Fibroblast of lung (primary cell): ENCODE measurements around the gene C5orf24. TPM values are rescaled to one million over a fixed set of nuclear protein-coding genes. Genes with fewer than 3 reads are reported as not detected.

Experiments
- DNase-seq, 2 donors: peaks; one replicate each; pipeline versions ENCODE4 v3.0.0 to v3.0.0-alpha.2; 2010; ENCODE audit warnings: low read depth in 2 of 2
- H2AFZ ChIP-seq: 2 replicates; pipeline ENCODE4 v1.5.1; 2012; ENCODE audit warnings: low read length, control low read depth, inconsistent platforms
- H3K27ac ChIP-seq: 2 replicates; pipeline ENCODE4 v1.5.1; 2011; ENCODE audit warnings: low read length, control low read depth; ENCODE audit not compliant: insufficient read depth
- H3K27me3 ChIP-seq: 2 replicates; pipeline ENCODE4 v1.5.1; 2011; ENCODE audit warnings: mild to moderate bottlenecking, low read length; ENCODE audit not compliant: control insufficient read depth, insufficient read depth
- H3K36me3 ChIP-seq: 2 replicates; pipeline ENCODE4 v1.5.1; 2011; ENCODE audit warnings: low read length; ENCODE audit not compliant: control insufficient read depth, insufficient read depth
- H3K4me1 ChIP-seq: 2 replicates; pipeline ENCODE4 v1.5.1; 2011; ENCODE audit warnings: low read length; ENCODE audit not compliant: control insufficient read depth, insufficient read depth; ENCODE audit errors: extremely low read depth
- H3K4me2 ChIP-seq: 2 replicates; pipeline ENCODE4 v1.5.1; 2011; ENCODE audit warnings: low read length, control low read depth; ENCODE audit not compliant: insufficient read depth; ENCODE audit errors: extremely low read depth
- H3K4me3 ChIP-seq, 4 experiments: fragments of 200-600 bp in 1 of 4; sonication (generic) in 1 of 4; replicated peaks in 1 of 4; 2 replicates each; pipeline ENCODE4 v1.5.1; 2011 to 2016; ENCODE audit warnings: low read length in 4 of 4, low read depth in 3 of 4, mild to moderate bottlenecking in 3 of 4, control low read depth in 2 of 4, inconsistent platforms in 1 of 4, mixed read lengths in 1 of 4; ENCODE audit not compliant: insufficient read depth in 1 of 4; ENCODE audit errors: control extremely low read depth in 1 of 4
- H3K79me2 ChIP-seq: 2 replicates; pipeline ENCODE4 v1.5.1; 2012; ENCODE audit warnings: mild to moderate bottlenecking, low read length, inconsistent platforms; ENCODE audit not compliant: control insufficient read depth, insufficient read depth
- H3K9ac ChIP-seq: 2 replicates; pipeline ENCODE4 v1.5.1; 2011; ENCODE audit warnings: mild to moderate bottlenecking, low read length, control low read depth; ENCODE audit not compliant: insufficient read depth
- H3K9me3 ChIP-seq: 2 replicates; pipeline ENCODE4 v1.5.1; 2012; ENCODE audit warnings: low read depth, low read length; ENCODE audit not compliant: control insufficient read depth, insufficient read depth
- H4K20me1 ChIP-seq: 2 replicates; pipeline ENCODE4 v1.5.1; 2011; ENCODE audit warnings: low read length; ENCODE audit not compliant: control insufficient read depth, insufficient read depth; ENCODE audit errors: extremely low read depth
- EZH2 ChIP-seq: IDR thresholded peaks from 2 replicates; pipeline ENCODE4 v1.5.1; 2012; ENCODE audit warnings: low read length, control low read depth, mild to moderate bottlenecking; ENCODE audit errors: missing control alignments
- polyA plus RNA-seq, 2 donors: library from polyadenylated mRNA; depleted of rRNA in 1 of 2; stranded (reverse) in 1 of 2; unstranded in 1 of 2; fragments of >200 nt; gene quantifications; 2 replicates each; pipeline ENCODE4 v1.2.1, GENCODE V29; 2011 to 2012; ENCODE audit warnings: missing spikeins in 1 of 2
- total RNA-seq: library from RNA; depleted of rRNA; stranded (reverse); fragments of >200 nt; gene quantifications from 2 replicates; pipeline ENCODE4 v1.2.1, GENCODE V29; 2014
- TF ChIP-seq, protein P1 (sequence below), 2 donors: IDR thresholded peaks in 1 of 2; conservative IDR thresholded peaks in 1 of 2; 1 replicate in 1 of 2; 2 replicates in 1 of 2; pipeline ENCODE4 v1.5.1; 2011 to 2012; ENCODE audit warnings: low read length in 2 of 2, control low read depth in 1 of 2, inconsistent platforms in 1 of 2, low read depth in 1 of 2, mild to moderate bottlenecking in 1 of 2

C5orf24 gene
- total and polyA plus RNA-seq, 2 donors (not counting 1 experiment from before 2014, with no cell fraction given), result 40.0 to 71.3 TPM

DNA sequence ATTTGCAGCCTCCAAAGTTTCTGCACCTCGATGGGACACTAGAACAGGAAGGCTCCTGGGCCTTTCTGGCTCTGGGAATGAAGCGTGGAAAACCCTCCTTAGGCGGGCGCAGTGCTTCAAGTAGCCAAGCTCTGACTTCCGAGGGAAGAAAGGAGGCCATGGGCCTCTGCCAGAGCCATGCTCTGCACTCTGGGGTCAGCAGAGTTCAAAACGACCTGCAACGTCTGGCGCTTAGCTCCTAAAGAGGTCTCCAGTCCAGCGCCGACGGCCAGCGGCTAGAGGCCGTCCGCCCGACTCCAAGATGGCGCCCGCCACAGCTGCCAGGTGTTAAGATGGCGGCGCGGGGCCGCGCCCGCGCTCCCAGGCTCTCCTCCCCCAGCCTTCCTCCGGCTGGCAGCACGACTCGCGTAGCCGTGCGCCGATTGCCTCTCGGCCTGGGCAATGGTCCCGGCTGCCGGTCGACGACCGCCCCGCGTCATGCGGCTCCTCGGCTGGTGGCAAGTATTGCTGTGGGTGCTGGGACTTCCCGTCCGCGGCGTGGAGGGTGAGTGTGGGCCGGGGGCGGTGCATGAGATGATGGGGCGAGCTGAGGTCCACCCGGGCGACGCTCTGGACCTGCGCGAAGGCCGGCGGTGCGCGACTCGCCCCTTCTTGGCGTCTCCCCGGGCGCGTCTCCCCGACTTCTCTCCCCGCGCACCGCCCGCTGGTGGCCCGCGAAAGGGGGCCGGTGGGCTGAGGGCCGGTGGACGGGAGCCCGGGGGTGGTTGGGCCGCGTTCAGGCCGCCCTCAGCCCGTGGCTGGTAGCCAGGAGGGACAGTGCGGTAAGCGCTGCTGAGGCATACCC, 28.4 kb downstream of the C5orf24 start, which contains the start of gene TXNDC15:
Gene TXNDC15 (plus strand): TSS at position 385 of the 844 bp plus-strand sequence. CDS start 57 bp downstream, at position 442.
- H3K79me2 ChIP-seq, result peaks cover 19% of the 10 kb centered on the region
- no peaks in the 10 kb centered on the region for H3K27me3 ChIP-seq
- peak within 1 kb of the TSS; percentile 99 for H3K9ac ChIP-seq
- peak within 1 kb of the TSS; percentile 96 for H3K27ac ChIP-seq
- peak within 1 kb of the TSS; percentile 97 for H2AFZ ChIP-seq
- H3K4me2 ChIP-seq, result peak within 1 kb of the TSS; percentile 83
- H3K4me1 ChIP-seq, result no peaks in the 10 kb centered on the region
- H4K20me1 ChIP-seq, result no peaks in the 10 kb centered on the region
- DNase-seq, result peak; percentile 82 to 88
- no peaks in the 10 kb centered on the region for H3K36me3 ChIP-seq
- H3K9me3 ChIP-seq, result no peaks in the 10 kb centered on the region
- peak within 1 kb of the TSS; percentile 51 to 93 (median 86) for H3K4me3 ChIP-seq
- TF ChIP-seq EZH2, result no peak
- TF ChIP-seq, protein P1, sequence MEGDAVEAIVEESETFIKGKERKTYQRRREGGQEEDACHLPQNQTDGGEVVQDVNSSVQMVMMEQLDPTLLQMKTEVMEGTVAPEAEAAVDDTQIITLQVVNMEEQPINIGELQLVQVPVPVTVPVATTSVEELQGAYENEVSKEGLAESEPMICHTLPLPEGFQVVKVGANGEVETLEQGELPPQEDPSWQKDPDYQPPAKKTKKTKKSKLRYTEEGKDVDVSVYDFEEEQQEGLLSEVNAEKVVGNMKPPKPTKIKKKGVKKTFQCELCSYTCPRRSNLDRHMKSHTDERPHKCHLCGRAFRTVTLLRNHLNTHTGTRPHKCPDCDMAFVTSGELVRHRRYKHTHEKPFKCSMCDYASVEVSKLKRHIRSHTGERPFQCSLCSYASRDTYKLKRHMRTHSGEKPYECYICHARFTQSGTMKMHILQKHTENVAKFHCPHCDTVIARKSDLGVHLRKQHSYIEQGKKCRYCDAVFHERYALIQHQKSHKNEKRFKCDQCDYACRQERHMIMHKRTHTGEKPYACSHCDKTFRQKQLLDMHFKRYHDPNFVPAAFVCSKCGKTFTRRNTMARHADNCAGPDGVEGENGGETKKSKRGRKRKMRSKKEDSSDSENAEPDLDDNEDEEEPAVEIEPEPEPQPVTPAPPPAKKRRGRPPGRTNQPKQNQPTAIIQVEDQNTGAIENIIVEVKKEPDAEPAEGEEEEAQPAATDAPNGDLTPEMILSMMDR (conservative IDR thresholded peaks at IDR 0.05 in 1 of 2, IDR thresholded peaks at IDR 0.05 in 1 of 2; ENCODE audit: low read depth in 1 of 2, low read length in 2 of 2), result no peak

DNA sequence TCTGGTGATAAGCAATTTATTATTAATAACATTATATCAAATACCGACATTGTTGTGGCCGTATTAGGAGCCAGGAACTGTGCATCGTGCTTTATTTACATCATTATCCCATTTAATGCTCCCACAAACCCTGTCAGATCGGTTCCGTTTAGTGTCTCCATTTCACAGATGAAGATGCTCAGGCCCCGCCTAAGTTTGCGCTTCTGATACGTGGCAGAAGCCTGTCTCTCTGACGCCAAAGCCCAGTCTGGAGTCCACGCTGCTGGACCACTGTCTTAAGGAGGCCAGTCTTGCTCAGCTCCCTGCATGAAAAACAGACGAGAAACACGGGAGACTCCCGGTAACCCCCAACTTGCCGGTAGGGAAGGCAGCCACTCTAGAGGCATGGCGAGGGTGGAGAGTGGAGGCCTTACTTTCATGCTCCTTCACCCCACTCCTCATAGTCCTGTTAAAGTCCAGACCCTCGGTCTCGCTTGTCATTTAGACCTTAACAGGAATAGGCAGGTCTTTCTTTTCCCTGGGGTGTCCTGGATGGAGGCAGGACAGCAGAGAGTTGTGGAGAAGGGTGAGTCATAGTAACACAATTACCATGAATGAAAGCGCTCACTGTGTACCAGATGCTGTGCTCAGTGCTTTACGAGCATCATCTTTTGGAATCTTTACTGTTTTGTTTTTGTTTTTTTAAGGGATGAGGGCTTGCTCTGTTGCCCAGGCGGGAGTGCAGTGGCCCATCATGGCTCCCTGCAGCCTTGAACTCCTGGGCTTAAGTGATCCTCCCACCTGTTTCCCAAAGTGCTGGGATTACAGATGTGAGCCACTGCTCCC, 29.3 kb downstream of the C5orf24 start:
- H3K4me2 ChIP-seq, result peak overlapping the region; percentile 46
- no peaks in the 10 kb centered on the region for H3K9me3 ChIP-seq
- no peaks in the 10 kb centered on the region for H3K4me1 ChIP-seq
- peak overlapping the region; percentile 96 for H3K27ac ChIP-seq
- H3K27me3 ChIP-seq, result no peaks in the 10 kb centered on the region
- TF ChIP-seq EZH2, result no peak
- TF ChIP-seq, protein P1 (conservative IDR thresholded peaks at IDR 0.05 in 1 of 2, IDR thresholded peaks at IDR 0.05 in 1 of 2; ENCODE audit: low read depth in 1 of 2, low read length in 2 of 2), result no peak
- no peaks in the 10 kb centered on the region for H4K20me1 ChIP-seq
- peak overlapping the region; percentile 99 for H3K9ac ChIP-seq
- peak; percentile 88 for DNase-seq
- H3K36me3 ChIP-seq, result no peaks in the 10 kb centered on the region
- peak overlapping the region; percentile 51 to 93 (median 86) for H3K4me3 ChIP-seq
- peaks cover 23% of the 10 kb centered on the region for H3K79me2 ChIP-seq
- peak overlapping the region; percentile 91 for H2AFZ ChIP-seq

DNA sequence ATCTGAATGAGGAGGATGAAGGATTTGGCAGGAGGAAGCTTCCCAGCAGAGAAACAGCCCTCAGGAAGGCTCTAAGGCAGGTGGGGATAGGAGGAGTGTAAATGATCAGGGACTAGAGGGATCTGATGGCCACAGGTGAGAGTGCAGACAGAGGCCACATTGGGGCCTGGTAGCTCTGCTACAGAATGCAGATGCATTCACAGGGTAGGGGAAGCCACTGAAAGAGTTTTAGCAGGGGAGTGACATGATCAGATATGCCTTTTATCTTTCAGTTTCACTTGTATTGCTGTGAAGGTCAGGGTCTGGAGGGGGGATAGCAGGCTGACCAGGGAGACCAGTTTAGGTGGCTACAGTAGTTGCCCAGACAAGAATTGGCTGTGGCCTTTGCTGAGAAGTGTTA, 31.4 kb downstream of the C5orf24 start:
- Histone ChIP-seq H3K27ac (no peak overlapping the region), H3K9me3 (no peaks in the 10 kb centered on the region), H2AFZ (no peak overlapping the region), H3K4me1 (no peaks in the 10 kb centered on the region), H3K4me2 (no peak overlapping the region), H3K4me3 (no peak overlapping the region), H3K9ac (no peak overlapping the region), H3K79me2 (peaks cover 24% of the 10 kb centered on the region), H4K20me1 (no peaks in the 10 kb centered on the region), H3K36me3 (no peaks in the 10 kb centered on the region), H3K27me3 (no peaks in the 10 kb centered on the region)
- no peak for DNase-seq
- TF ChIP-seq EZH2, result no peak
- TF ChIP-seq, protein P1 (conservative IDR thresholded peaks at IDR 0.05 in 1 of 2, IDR thresholded peaks at IDR 0.05 in 1 of 2; ENCODE audit: low read depth in 1 of 2, low read length in 2 of 2), result no peak
